ENCODE data around the gene FBLN1. TPM values are rescaled to one million over a fixed set of nuclear protein-coding genes. Genes with fewer than 3 reads are reported as not detected.

The FBLN1 gene
- total RNA-seq, 1 experiment from 2014 or later, result 23.4 TPM

- Histone ChIP-seq H3K27ac (ENCODE audit: low read depth, low read length) (no peak overlapping the region), H3K36me3 (ENCODE audit: control insufficient read depth in 1 of 2, insufficient read depth in 2 of 2, low read length in 2 of 2) (no peaks in the 10 kb centered on the region), H2AFZ (ENCODE audit: low read depth, low read length, poor library complexity, severe bottlenecking) (no peak overlapping the region), H4K20me1 (ENCODE audit: insufficient read depth) (no peaks in the 10 kb centered on the region), H3K4me3 (replicated peaks in 1 of 2; ENCODE audit: low read depth in 1 of 2, low read length in 2 of 2) (no peak overlapping the region), H3K79me2 (ENCODE audit: insufficient read depth, low read length) (no peaks in the 10 kb centered on the region), H3K9ac (ENCODE audit: low read length) (no peak overlapping the region), H3K27me3 (ENCODE audit: insufficient read depth, low read length) (no peaks in the 10 kb centered on the region), H3K4me2 (ENCODE audit: low read length) (no peak overlapping the region), H3K4me1 (ENCODE audit: control insufficient read depth in 1 of 2, insufficient read depth in 2 of 2, low read length in 2 of 2) (peaks cover 18 to 33% of the 10 kb centered on the region in 2 experiments), H3K9me2 (ENCODE audit: insufficient read depth) (no peaks in the 10 kb centered on the region), H3K9me3 (ENCODE audit: control insufficient read depth in 1 of 2, insufficient read depth in 1 of 2, low read depth in 1 of 2, low read length in 2 of 2) (no peaks in the 10 kb centered on the region)
- RAD21 ChIA-PET (ENCODE audit: low non-redundant PET in 1 of 2, low total read pairs in 2 of 2, uncharacterized antibody in 2 of 2, unreplicated experiment in 2 of 2), result no interaction called here
- no peak for TF ChIP-seq CTCF (IDR thresholded peaks at IDR 0.05 in 2 of 3, conservative IDR thresholded peaks at IDR 0.05 in 1 of 3; ENCODE audit: borderline replicate concordance in 1 of 3, insufficient read depth in 1 of 3, low read depth in 2 of 3, low read length in 2 of 3)
- no peak for TF ChIP-seq POLR2A (IDR thresholded peaks at IDR 0.05; ENCODE audit: borderline replicate concordance, extremely low read depth, insufficient read depth, insufficient read length)
- ATAC-seq (no peak), DNase-seq (ENCODE audit: low read depth, low spot score) (no peak)
- CTCF ChIA-PET, result no interaction called here
- intact Hi-C loops (cut with micrococcal nuclease), result no loop called here
- POLR2A ChIA-PET, result no interaction called here
- no TSS peak for BruUV-seq (replicated peaks)
Observed at GRCh38 chr22:45636683-45637082, 134.0 kb downstream of the FBLN1 start.

GRCh38 chr22:45638197-45638596, 135.5 kb downstream of the FBLN1 start:
- peak overlapping the region; percentile 71; the same call in 1 of the 2 replicates for H3K4me2 ChIP-seq (ENCODE audit: low read length)
- ATAC-seq, result no peak
- intact Hi-C loops (cut with micrococcal nuclease), result loop anchor here (2.0 kb wide), 1 partner anchor 59 kb away; no protein-coding TSS in a partner anchor

More at GRCh38 chr22:45638197-45638596, 135.5 kb downstream of the FBLN1 start:
- Histone ChIP-seq H4K20me1 (ENCODE audit: insufficient read depth) (no peaks in the 10 kb centered on the region), H3K9me3 (ENCODE audit: control insufficient read depth in 1 of 2, insufficient read depth in 1 of 2, low read depth in 1 of 2, low read length in 2 of 2) (no peaks in the 10 kb centered on the region), H3K9ac (ENCODE audit: low read length) (peak overlapping the region; percentile 61; the same call in 1 of the 2 replicates), H3K4me1 (ENCODE audit: control insufficient read depth in 1 of 2, insufficient read depth in 2 of 2, low read length in 2 of 2) (peaks cover 18 to 32% of the 10 kb centered on the region in 2 experiments), H2AFZ (ENCODE audit: low read depth, low read length, poor library complexity, severe bottlenecking) (peak overlapping the region; percentile 19), H3K9me2 (ENCODE audit: insufficient read depth) (no peaks in the 10 kb centered on the region), H3K4me3 (replicated peaks in 1 of 2; ENCODE audit: low read depth in 1 of 2, low read length in 2 of 2) (no peak overlapping the region), H3K27me3 (ENCODE audit: insufficient read depth, low read length) (no peaks in the 10 kb centered on the region), H3K27ac (ENCODE audit: low read depth, low read length) (peak overlapping the region; percentile 49; the same call in 1 of the 2 replicates), H3K79me2 (ENCODE audit: insufficient read depth, low read length) (no peaks in the 10 kb centered on the region), H3K36me3 (ENCODE audit: control insufficient read depth in 1 of 2, insufficient read depth in 2 of 2, low read length in 2 of 2) (no peaks in the 10 kb centered on the region)
- no peak for DNase-seq (ENCODE audit: low read depth, low spot score)
- TF ChIP-seq EZH2phosphoT487 (IDR thresholded peaks at IDR 0.05; ENCODE audit: borderline replicate concordance) (no peak), EGR1 (IDR thresholded peaks at IDR 0.05; ENCODE audit: low read depth) (no peak), POLR2A (IDR thresholded peaks at IDR 0.05; ENCODE audit: borderline replicate concordance, extremely low read depth, insufficient read depth, insufficient read length) (no peak)
- RAD21 ChIA-PET (ENCODE audit: low non-redundant PET in 1 of 2, low total read pairs in 2 of 2, uncharacterized antibody in 2 of 2, unreplicated experiment in 2 of 2), result interaction anchor here in 1 of 2 experiments (0.6 kb wide), 1 partner anchor 198 kb away, joined by 4 read pairs; no protein-coding TSS in a partner anchor
- BruUV-seq (replicated peaks), result no TSS peak
- CTCF ChIA-PET, result no interaction called here
- POLR2A ChIA-PET, result interaction anchor here (1.9 kb wide), 1 partner anchor 12 kb away, joined by 6 read pairs; no protein-coding TSS in a partner anchor

Data from HCT116 (cell line).